NB4 (cell line): Measurements from ENCODE around the gene ACTG2.
"Not testable (repeated sequence)": the region's sequence is repeated elsewhere in the genome, so short reads cannot be mapped to it uniquely, and the experiment has no call there.

Source experiments
- DNase-seq: peaks from one replicate; pipeline ENCODE4 v3.0.0; 2010; ENCODE audit warnings: low read depth
- H3K4me3 ChIP-seq: one replicate; pipeline ENCODE4 v1.5.1; 2011; ENCODE audit warnings: mild to moderate bottlenecking, low read depth, low read length, moderate library complexity
- CTCF ChIP-seq: IDR thresholded peaks from one replicate; pipeline ENCODE4 v1.5.1; 2012; ENCODE audit warnings: low read depth, low read length
- MAX ChIP-seq: IDR thresholded peaks from 2 replicates; pipeline ENCODE4 v1.6.1; 2011; ENCODE audit warnings: low read depth, low read length
- MYC ChIP-seq: IDR thresholded peaks from 2 replicates; pipeline ENCODE4 v1.6.1; 2011; ENCODE audit warnings: low read depth, low read length
- POLR2A ChIP-seq: IDR thresholded peaks from 2 replicates; pipeline ENCODE4 v1.6.1; 2011; ENCODE audit warnings: mild to moderate bottlenecking; ENCODE audit not compliant: insufficient read length; ENCODE audit errors: extremely low read depth

Gene ACTG2

GRCh38 chr2:73877071-73877802, 15.6 kb upstream of the ACTG2 start:
- TF ChIP-seq MAX, result no peak
- no peak for TF ChIP-seq MYC
- TF ChIP-seq CTCF, result no peak
- TF ChIP-seq POLR2A, result no peak
- no peak overlapping the region for H3K4me3 ChIP-seq
- peak; percentile 55 for DNase-seq

- not testable (repeated sequence) for H3K4me3 ChIP-seq, DNase-seq
Measured at GRCh38 chr2:73877984-73878383, 14.8 kb upstream of the ACTG2 start.

- no peak overlapping the region for H3K4me3 ChIP-seq
- no peak for TF ChIP-seq POLR2A
- no peak for TF ChIP-seq CTCF
- no peak for TF ChIP-seq MYC
- TF ChIP-seq MAX, result no peak
- DNase-seq, result no peak
Measured at GRCh38 chr2:73885406-73885805, 7.4 kb upstream of the ACTG2 start.

GRCh38 chr2:73886357-73886756, 6.5 kb upstream of the ACTG2 start:
- no peak for DNase-seq
- TF ChIP-seq MYC (no peak), MAX (no peak), POLR2A (no peak), CTCF (no peak)
- no peak overlapping the region for H3K4me3 ChIP-seq

- not testable (repeated sequence) for DNase-seq, H3K4me3 ChIP-seq
Measured at GRCh38 chr2:73887596-73888353, 5.0 kb upstream of the ACTG2 start.

GRCh38 chr2:73888388-73888787, 4.4 kb upstream of the ACTG2 start:
- TF ChIP-seq MAX (no peak), MYC (no peak), CTCF (no peak), POLR2A (no peak)
- H3K4me3 ChIP-seq, result no peak overlapping the region
- DNase-seq, result no peak
